ENCODE data around the gene REEP3. TPM values are rescaled to one million over a fixed set of nuclear protein-coding genes. Genes with fewer than 3 reads are reported as not detected.

The REEP3 gene
- 76.3 and 83.6 TPM in 2 replicates for total RNA-seq

GRCh38 chr10:63520500-63521415, at the start of gene REEP3:
Gene REEP3, plus strand, starts transcription at chr10:63521401. Its CDS starts 145 bp downstream, at chr10:63521546.

Other genes with a start within 250 kb of the REEP3 start
- 47.7 and 64.7 TPM in 2 replicates for gene JMJD1C, start 55.4 kb upstream of the REEP3 start, total RNA-seq

All from aortic smooth muscle cell (primary cell).